ENCODE measurements around the gene RAP1B.

- TF ChIP-seq FOXJ2 (tag; IDR thresholded peaks at IDR 0.05) (no peak), SREBF2 (CRISPR knock-in tag; IDR thresholded peaks at IDR 0.05) (no peak), ZSCAN32 (CRISPR knock-in tag; IDR thresholded peaks at IDR 0.05) (no peak), ATF7 (IDR thresholded peaks at IDR 0.05) (no peak), ZBTB34 (CRISPR knock-in tag; IDR thresholded peaks at IDR 0.05) (no peak)
Measured at GRCh38 chr12:68638171-68638570, 27.5 kb downstream of the RAP1B start.

Measured in K562 (cell line).